ENCODE results near the gene UQCC2.

DNA sequence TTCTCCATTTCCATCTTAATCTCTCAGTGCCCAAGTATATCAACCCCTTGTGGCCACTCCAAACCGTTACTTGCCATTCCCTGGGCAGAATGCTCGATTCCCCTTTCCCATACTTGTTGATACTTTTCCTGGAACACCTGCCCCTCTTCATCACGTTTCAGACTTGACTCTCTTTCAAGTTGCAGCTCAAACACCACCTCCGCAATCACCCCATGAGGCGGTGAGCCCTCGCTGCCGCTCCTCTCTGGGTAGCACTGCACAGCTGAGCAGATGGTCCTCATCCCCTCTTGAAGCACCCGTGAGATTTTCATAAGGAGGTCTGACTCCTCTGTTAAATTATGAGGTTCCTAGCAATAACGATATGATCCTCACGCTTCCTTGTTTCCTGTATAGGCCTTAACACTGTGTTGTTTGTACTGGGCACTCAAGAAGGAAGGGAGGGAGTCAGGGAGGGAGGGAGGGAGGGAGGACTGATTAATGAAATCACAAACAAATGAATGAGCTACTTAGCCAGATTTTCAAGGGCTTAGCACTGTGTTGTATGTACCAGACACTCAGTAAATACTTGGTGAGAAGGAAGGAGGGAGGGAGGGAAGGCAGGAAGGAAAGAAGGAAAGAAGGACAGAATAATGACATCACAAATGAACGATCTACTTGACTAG, 8.0 kb upstream of the UQCC2 start:
- TF ChIP-seq, protein P1, sequence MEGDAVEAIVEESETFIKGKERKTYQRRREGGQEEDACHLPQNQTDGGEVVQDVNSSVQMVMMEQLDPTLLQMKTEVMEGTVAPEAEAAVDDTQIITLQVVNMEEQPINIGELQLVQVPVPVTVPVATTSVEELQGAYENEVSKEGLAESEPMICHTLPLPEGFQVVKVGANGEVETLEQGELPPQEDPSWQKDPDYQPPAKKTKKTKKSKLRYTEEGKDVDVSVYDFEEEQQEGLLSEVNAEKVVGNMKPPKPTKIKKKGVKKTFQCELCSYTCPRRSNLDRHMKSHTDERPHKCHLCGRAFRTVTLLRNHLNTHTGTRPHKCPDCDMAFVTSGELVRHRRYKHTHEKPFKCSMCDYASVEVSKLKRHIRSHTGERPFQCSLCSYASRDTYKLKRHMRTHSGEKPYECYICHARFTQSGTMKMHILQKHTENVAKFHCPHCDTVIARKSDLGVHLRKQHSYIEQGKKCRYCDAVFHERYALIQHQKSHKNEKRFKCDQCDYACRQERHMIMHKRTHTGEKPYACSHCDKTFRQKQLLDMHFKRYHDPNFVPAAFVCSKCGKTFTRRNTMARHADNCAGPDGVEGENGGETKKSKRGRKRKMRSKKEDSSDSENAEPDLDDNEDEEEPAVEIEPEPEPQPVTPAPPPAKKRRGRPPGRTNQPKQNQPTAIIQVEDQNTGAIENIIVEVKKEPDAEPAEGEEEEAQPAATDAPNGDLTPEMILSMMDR (IDR thresholded peaks at IDR 0.05) = no peak
- no peak for TF ChIP-seq EZH2 (IDR thresholded peaks at IDR 0.05; ENCODE audit: borderline replicate concordance, insufficient read depth, low read depth, low read length, poor library complexity, severe bottlenecking)

Data from B cell (primary cell).